Upper lobe of left lung (tissue), 6 donors: Measurements from ENCODE around the gene ABHD12. TPM values are rescaled to one million over a fixed set of nuclear protein-coding genes. Genes with fewer than 3 reads are reported as not detected.

Experiments used
- ATAC-seq, 2 donors: fragments of 200-7000 bp; cut with Tn5 transposase; one replicate each; pipeline ENCODE4 v1.9.1; 2022; ENCODE audit warnings: mild to moderate bottlenecking in 2 of 2, moderate library complexity in 2 of 2; ENCODE audit not compliant: low FRiP score in 2 of 2
- DNase-seq, 2 donors: peaks; one replicate each; pipeline ENCODE4 v3.0.0-alpha.2; 2019 to 2020
- H3K27ac ChIP-seq, 4 donors: fragments of 200-600 bp; sonication (generic); one replicate each; pipeline ENCODE4 v1.5.1; 2016 to 2019
- H3K27me3 ChIP-seq, 4 donors: fragments of 200-600 bp; sonication (generic); one replicate each; pipeline ENCODE4 v1.5.1; 2017 to 2019
- H3K36me3 ChIP-seq, 4 donors: fragments of 200-600 bp; sonication (generic); one replicate each; pipeline ENCODE4 v1.5.1; 2016 to 2019
- H3K4me1 ChIP-seq, 4 donors: fragments of 200-600 bp; sonication (generic); one replicate each; pipeline ENCODE4 v1.5.1; 2018 to 2019
- H3K4me3 ChIP-seq, 4 donors: fragments of 200-600 bp; sonication (generic); one replicate each; pipeline ENCODE4 v1.5.1; 2017 to 2019; ENCODE audit warnings: mild to moderate bottlenecking in 2 of 4, moderate library complexity in 1 of 4
- H3K9me3 ChIP-seq, 4 donors: fragments of 200-600 bp; sonication (generic); one replicate each; pipeline ENCODE4 v1.5.1; 2018 to 2019
- CTCF ChIP-seq, 6 experiments: fragments of 450-650 bp in 4 of 6; fragments of 200-600 bp in 2 of 6; sonication (generic) in 2 of 6; IDR thresholded peaks; one replicate each; pipeline ENCODE4 v1.5.1; 2016 to 2019; ENCODE audit warnings: antibody characterized with exemption in 6 of 6
- EP300 ChIP-seq, 4 donors: sonication (generic); formaldehyde crosslinking; IDR thresholded peaks; one replicate each; pipeline ENCODE4 v1.5.1; 2017; ENCODE audit warnings: antibody characterized with exemption in 4 of 4, control low read depth in 2 of 4
- POLR2A ChIP-seq, 4 donors: fragments of 450-650 bp; IDR thresholded peaks; one replicate each; pipeline ENCODE4 v1.5.1; 2016 to 2017; ENCODE audit warnings: antibody characterized with exemption in 4 of 4, mild to moderate bottlenecking in 2 of 4
- POLR2AphosphoS5 ChIP-seq, 2 donors: sonication (generic); formaldehyde crosslinking; IDR thresholded peaks; one replicate each; pipeline ENCODE4 v1.5.1; 2017; ENCODE audit warnings: antibody characterized with exemption in 2 of 2
- WGBS, 2 donors: methylation state at CpG; one replicate each; pipeline ENCODE4 v1.1.5; 2017 to 2018; 5-methylcytosine and 5-hydroxymethylcytosine counted together
- total RNA-seq, 6 donors: library from RNA; depleted of rRNA in 4 of 6; stranded (reverse); fragments of >200 nt in 4 of 6; gene quantifications; one replicate each; pipeline versions ENCODE4 v1.1.0 to v1.2.1, GENCODE V29; 2016 to 2021
- donor health status: DM: no; HTN: no; CAD: no; lungs with moderate emphysema.
- donor health status: DM: no; HTN: yes; CAD: no; lungs with severe emphysema.

Gene ABHD12
- total RNA-seq, 6 donors from 2014 or later: 38.3 to 132 (median 74.5) TPM

DNA sequence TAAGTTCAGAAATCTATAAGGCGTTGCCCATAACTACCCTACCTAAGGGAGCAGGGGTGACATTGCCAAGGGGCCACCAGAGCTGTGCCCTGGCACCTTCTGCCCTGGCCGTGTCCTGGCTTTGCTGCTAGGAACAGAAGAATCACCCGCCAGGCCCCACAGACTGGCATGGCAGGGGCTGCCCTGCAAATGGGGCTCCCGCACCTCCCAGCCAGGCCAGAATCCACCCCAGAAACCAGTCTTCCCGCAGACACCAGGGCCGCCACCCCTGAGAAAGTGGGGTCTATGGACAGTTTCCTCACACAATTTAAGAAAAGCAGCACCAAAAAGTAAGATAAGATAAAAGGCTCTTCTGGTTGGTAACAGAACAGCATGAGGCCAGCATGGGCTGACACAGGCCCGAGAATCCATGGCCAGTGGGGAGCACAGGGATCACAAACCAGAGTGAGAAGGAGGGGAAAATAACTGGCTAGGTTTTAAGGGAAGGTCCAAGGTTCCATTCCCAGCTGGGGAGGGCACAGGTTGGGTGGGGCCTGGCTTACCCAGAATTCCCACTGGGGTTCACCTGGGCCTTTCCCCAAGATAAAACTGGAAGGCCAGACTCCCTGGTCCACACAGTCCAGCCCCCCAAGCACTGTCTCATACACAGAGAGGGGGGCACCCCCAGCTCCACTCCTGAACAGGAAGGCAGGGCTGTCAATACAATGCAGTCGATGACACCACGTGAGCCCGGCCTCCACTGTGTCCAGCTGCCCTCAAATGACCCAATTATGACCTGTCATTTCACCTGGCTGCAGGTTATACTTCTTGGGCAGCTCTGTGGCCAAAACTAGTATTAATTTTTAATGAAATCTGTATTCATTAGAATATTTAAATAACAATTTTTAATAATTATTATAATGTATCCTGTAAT lies 83.4 kb downstream of the ABHD12 start:
- ATAC-seq (no peak), DNase-seq (no peak)
- H3K9me3 ChIP-seq: no peaks in the 10 kb centered on the region
- H3K27me3 ChIP-seq: no peaks in the 10 kb centered on the region
- H3K27ac ChIP-seq: no peak overlapping the region
- no peak overlapping the region for H3K4me3 ChIP-seq
- H3K36me3 ChIP-seq: peaks cover 0 to 41% (median 16%) of the 10 kb centered on the region in 4 donors
- peaks cover 14 to 25% (median 17%) of the 10 kb centered on the region in 4 donors for H3K4me1 ChIP-seq
- no peak for TF ChIP-seq POLR2AphosphoS5 (IDR thresholded peaks at IDR 0.05)
- no peak for TF ChIP-seq CTCF (IDR thresholded peaks at IDR 0.05)
- no peak for TF ChIP-seq POLR2A (IDR thresholded peaks at IDR 0.05)
- no peak for TF ChIP-seq EP300 (IDR thresholded peaks at IDR 0.05)
- 87 to 96% methylated on average over 5 to 10 of the region's 10 CpGs for WGBS, 2 donors

DNA sequence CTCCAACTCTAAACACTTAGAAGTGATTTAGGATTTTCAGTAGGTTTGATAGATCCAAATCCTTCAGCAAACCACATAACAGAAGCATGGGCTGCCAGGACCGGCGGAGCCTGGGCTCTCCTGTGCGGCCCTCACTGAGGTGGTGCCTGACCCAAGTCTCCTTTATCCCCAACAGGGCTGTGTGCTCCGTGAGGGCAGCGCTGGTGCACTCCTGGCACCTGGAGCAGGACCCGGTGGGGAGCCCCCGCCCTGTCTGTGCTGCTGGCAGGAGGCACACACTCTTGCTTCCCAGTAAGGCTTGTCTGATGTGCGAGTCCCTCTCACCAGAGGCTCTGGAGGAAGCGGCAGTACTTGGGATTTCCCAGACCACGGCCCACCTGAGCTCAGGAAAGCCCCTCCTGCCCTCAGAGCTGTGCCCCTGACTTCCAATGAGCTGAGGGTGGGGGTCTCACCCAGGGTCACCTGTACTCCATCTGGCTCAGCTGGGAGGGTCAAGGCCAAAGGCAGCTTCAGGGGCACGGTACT lies 86.5 kb downstream of the ABHD12 start:
- Histone ChIP-seq H3K9me3 (no peaks in the 10 kb centered on the region), H3K4me1 (no peaks in the 10 kb centered on the region), H3K27ac (no peak overlapping the region), H3K36me3 (peaks cover 0 to 53% (median 25%) of the 10 kb centered on the region in 4 donors), H3K4me3 (no peak overlapping the region), H3K27me3 (no peaks in the 10 kb centered on the region)
- DNase-seq (peak in 1 of 2 donors; percentile 76), ATAC-seq (no peak)
- 95 to 100% methylated on average over 4 to 10 of the region's 11 CpGs for WGBS, 2 donors
- no peak for TF ChIP-seq EP300 (IDR thresholded peaks at IDR 0.05)
- no peak for TF ChIP-seq POLR2A (IDR thresholded peaks at IDR 0.05)
- TF ChIP-seq CTCF (IDR thresholded peaks at IDR 0.05): no peak
- TF ChIP-seq POLR2AphosphoS5 (IDR thresholded peaks at IDR 0.05): no peak

GRCh38 chr20:25303292-25304024 lies 87.2 kb downstream of the ABHD12 start:
- Histone ChIP-seq H3K27ac (no peak overlapping the region), H3K4me1 (no peaks in the 10 kb centered on the region), H3K4me3 (no peak overlapping the region), H3K9me3 (no peaks in the 10 kb centered on the region), H3K27me3 (no peaks in the 10 kb centered on the region), H3K36me3 (peaks cover 0 to 50% (median 28%) of the 10 kb centered on the region in 4 donors)
- TF ChIP-seq CTCF (IDR thresholded peaks at IDR 0.05): no peak
- no peak for TF ChIP-seq EP300 (IDR thresholded peaks at IDR 0.05)
- TF ChIP-seq POLR2A (IDR thresholded peaks at IDR 0.05): no peak
- no peak for TF ChIP-seq POLR2AphosphoS5 (IDR thresholded peaks at IDR 0.05)
- ATAC-seq: no peak
- DNase-seq: no peak
- WGBS, 2 donors: 96 to 99% methylated on average over 12 of the region's 12 CpGs

- Histone ChIP-seq H3K27me3 (no peaks in the 10 kb centered on the region), H3K9me3 (no peaks in the 10 kb centered on the region), H3K27ac (no peak overlapping the region), H3K36me3 (peaks cover 0 to 49% (median 31%) of the 10 kb centered on the region in 4 donors), H3K4me1 (no peaks in the 10 kb centered on the region), H3K4me3 (no peak overlapping the region)
- DNase-seq (no peak), ATAC-seq (no peak)
- TF ChIP-seq POLR2A (IDR thresholded peaks at IDR 0.05) (no peak), CTCF (IDR thresholded peaks at IDR 0.05) (no peak), POLR2AphosphoS5 (IDR thresholded peaks at IDR 0.05) (no peak), EP300 (IDR thresholded peaks at IDR 0.05) (no peak)
- WGBS, 2 donors: 91 to 100% methylated on average over 2 to 4 of the region's 6 CpGs
Measured at GRCh38 chr20:25302596-25302995, 88.0 kb downstream of the ABHD12 start.
